ENCODE data around the gene PHF3.

The PHF3 gene

GRCh38 chr6:63764318-63764916 is 128.8 kb downstream of the PHF3 start:
- no peak for DNase-seq (ENCODE audit: low read depth, low spot score)
